HG02610 (cell line): ENCODE data around the gene SLC35G1.

Source experiments
- ATAC-seq: cut with Tn5 transposase; IDR thresholded peaks from one replicate; pipeline ENCODE4 v1.9.1; 2021; ENCODE audit warnings: mild to moderate bottlenecking, moderate library complexity; ENCODE audit not compliant: unreplicated experiment

Gene SLC35G1

GRCh38 chr10:93947055-93947454 is 53.3 kb downstream of the SLC35G1 start:
- no peak for ATAC-seq

GRCh38 chr10:93947524-93947923 is 53.7 kb downstream of the SLC35G1 start:
- ATAC-seq, result no peak

- ATAC-seq, result no peak
Observed at GRCh38 chr10:93951905-93952304, 58.1 kb downstream of the SLC35G1 start.
